Myocyte (in vitro differentiated cells): Measurements from ENCODE around the gene COL6A1. TPM values are rescaled to one million over a fixed set of nuclear protein-coding genes. Genes with fewer than 3 reads are reported as not detected.
"Not testable (repeated sequence)": the region's sequence is repeated elsewhere in the genome, so short reads cannot be mapped to it uniquely, and the experiment has no call there.

Experiments used
- DNase-seq: peaks from one replicate; pipeline ENCODE4 v3.0.0-alpha.2; 2012; ENCODE audit warnings: low read depth
- total RNA-seq: library from RNA; depleted of rRNA; stranded (reverse); fragments of >200 nt; gene quantifications from 2 replicates; pipeline ENCODE4 v1.2.3, GENCODE V29; 2014

COL6A1 gene
- total RNA-seq, 1 donor from 2014 or later, result 678 TPM

DNA sequence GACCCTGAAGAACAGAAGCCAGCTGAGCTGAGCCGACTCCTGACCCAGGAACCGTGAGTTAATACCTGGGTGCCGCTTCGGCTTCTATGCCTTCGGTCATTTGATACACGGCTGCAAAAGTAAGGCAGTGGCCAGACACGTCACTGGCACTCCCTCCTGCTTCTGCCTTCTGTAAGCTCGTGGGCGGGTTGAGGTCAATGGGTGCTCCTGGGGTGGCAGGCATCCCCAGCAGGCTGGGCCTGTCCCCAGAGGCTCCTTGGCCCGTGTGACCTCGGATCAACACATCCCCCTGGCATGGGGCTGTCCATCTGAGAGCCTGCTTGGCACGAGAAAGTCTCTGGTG is 35.7 kb upstream of the COL6A1 start:
- no peak for DNase-seq

DNA sequence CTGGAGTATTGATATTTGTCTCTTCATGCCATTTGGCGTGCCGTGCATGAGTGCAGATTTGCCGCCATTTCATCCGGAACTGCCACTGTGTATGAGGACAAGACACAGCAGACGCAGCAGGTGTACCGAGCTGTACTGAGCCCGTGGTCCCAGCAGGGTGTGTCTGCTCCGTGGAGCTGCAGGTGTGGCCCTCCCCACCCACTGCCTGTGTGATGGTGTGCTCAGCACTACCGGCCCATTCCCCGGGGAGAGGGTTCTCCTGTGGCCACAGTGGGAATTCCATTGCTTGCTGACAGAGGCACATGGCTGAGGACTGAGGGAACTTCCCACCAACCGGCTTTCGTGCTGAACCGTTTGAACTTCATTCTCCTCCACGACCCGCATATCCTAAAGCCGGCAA is 34.3 kb upstream of the COL6A1 start:
- no peak for DNase-seq

DNA sequence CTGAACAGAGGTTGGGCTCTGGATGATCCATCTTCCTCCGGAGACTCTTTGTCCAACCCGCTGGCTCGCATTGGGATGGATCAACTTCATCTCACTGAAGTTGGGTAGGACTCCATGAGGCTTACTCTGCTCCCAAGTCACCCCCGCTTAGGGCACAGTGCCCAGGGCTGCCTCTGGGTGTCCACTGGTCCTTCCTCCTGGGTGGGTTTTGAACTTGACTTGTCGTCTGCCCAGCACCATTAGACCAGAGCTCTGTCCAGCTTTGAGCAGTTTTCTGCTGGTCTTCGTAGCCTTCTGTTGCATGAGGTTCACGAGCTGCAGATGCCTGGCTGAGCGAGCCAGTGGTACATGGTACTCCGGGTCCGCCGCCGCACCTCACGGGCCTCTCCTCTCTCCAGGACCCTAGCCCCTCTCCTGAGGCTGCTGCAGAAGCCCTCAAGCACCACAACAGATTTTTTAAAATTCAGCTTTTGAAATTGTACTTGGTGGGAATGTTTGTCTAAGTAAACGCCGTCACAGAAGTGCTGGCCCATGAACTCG is 33.8 kb upstream of the COL6A1 start:
- DNase-seq, result no peak

DNA sequence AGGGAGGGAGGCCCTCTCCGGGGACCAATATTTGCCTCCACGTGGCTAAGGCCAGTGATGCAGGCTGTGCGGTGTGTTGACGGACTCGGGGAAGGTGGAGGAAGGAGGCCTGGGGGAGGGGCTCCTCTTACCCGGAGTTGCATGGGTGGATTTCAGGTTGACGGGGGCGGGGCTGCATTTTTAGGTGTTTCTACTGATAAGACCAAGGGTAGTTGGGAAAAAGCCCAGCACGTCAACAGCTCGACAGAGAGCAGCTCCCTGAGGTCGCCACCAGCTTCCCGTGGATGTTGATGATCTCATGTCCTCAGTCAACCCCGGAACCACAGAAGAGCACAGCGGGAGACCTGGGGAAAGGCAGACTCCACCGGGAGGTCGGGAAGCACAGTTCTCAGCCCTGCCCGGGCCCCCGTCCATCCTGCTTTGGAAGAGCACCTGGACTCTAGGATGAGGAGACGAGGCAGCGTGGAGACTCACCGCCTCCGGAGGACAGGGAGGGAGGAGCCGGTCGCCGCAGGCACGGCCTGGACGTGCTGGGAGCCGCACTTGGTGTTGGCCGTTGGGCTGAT is 32.9 kb upstream of the COL6A1 start:
- DNase-seq, result no peak

GRCh38 chr21:45949928-45950739 is 31.4 kb upstream of the COL6A1 start:
- DNase-seq, result no peak

DNA sequence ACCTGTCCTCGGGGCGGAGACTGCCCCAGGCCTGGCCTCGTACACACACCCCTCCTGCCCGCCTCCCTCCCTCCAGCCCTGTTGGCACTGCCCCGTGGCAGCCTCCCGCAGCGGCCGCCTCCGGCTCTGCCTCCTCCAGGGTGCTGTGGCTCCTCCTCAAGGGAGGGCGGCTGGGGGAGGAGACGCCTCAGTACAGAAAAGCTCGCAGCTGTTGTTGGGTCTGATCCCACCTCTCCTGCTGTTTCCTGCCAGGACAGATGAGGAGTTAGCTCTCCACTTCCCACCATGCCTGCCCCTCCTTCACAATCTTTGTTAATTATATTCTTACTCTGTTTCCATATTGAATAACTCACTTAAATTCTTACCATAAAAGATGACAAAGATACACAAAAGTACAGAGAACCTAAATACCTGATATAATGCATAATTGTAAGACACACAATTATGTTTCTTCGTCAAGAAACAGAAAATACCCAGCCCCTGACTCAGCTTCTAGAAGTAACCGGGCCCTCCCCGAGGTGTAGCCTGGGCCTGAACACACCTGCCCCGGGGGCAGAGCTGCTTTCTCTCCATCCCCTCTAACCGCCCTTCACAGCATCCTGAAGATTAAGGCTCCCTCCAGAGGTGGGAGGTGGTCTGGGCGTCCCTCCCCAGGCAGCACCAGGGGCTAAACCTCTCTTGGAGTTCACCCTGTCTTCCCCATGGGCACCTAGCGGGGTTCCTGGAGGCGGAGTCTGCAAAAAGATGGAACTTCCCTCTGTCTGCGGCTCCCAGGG is 30.6 kb upstream of the COL6A1 start:
- peak; percentile 95 for DNase-seq

DNA sequence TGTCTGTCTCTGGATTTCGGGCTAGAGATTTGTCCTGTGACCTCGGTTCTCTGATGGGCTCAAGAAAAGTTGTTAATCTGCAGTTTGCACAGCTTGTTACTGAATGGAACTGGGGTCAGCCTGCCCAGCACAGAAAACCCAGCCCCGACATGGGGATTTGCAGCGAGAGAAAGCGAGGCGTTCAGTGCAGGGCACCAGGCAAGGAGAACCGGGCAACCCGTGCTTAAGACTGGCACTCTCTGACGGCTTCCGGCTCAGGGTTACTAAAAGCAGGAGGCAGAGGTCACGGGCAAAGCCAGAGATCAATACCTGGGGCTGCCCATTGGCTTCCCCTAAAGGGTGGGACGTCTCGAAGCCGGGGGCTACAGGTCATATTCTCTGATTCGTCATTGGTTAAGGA is 29.9 kb upstream of the COL6A1 start:
- no peak for DNase-seq

GRCh38 chr21:45952527-45952926 is 29.0 kb upstream of the COL6A1 start:
- DNase-seq, result not testable (repeated sequence)

- no peak for DNase-seq
These were observed 28.6 kb upstream of the COL6A1 start for GRCh38 chr21:45952974-45953373.

DNA sequence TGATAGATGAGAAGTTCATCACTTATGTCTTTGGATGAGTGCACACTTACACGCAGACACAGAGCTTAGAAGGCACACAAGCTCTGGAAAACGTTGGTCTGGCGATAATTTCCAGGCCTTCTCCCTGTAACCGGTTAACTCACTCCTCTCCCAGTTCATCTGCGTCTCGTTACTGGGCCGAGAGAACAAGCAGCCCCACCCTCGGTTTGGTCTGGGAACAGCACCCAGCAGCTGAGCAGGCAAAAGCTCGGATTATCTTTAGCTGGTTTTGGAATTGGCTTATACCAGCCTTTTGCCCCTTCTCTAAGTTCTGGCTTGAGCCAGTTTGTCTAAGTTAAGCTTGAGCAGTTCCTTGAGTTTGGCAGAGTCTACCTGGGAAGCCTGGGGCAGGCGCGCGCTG is 27.3 kb upstream of the COL6A1 start:
- peak; percentile 74 for DNase-seq

DNA sequence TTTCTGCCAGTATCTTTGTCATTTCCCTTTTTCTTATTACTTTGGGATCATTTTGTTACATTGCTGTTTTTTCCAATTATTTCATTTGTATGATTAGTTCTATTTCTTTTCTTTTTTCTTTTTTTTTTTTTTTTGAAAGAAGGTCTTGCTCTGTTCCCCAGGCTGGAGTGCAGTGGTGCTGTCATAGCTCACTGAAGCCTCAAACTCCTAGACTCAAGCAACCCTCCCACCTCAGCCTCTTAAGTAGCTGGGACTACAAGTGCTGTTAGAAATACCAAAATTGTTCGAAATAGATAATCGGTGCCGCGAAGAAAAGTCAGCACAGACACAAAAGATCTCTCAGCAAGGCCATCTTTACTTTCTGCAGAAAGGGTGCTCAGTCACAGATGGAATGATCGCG is 26.6 kb upstream of the COL6A1 start:
- no peak for DNase-seq

GRCh38 chr21:45957551-45957950 is 24.0 kb upstream of the COL6A1 start:
- DNase-seq, result no peak

- peak; percentile 63 for DNase-seq
These were observed 23.5 kb upstream of the COL6A1 start for GRCh38 chr21:45957981-45958600.

DNA sequence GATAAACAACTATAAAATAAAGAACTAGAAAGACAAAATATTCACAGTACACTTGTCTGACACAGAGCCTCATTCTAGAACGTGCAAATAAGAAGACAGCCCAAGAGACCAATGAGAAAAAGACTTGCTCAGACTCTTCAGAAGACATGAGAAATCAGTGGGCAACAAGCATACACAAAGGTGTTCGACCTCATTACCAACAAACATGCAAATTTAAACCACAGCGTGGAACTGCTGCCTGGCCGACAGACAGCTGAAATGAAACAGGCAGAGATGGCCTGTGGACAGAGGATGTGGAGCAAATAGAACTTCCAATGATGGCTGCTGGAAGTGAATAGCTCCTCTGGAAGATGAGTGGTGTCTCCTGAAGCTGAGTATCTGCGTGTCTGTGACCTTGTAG is 22.4 kb upstream of the COL6A1 start:
- no peak for DNase-seq

DNA sequence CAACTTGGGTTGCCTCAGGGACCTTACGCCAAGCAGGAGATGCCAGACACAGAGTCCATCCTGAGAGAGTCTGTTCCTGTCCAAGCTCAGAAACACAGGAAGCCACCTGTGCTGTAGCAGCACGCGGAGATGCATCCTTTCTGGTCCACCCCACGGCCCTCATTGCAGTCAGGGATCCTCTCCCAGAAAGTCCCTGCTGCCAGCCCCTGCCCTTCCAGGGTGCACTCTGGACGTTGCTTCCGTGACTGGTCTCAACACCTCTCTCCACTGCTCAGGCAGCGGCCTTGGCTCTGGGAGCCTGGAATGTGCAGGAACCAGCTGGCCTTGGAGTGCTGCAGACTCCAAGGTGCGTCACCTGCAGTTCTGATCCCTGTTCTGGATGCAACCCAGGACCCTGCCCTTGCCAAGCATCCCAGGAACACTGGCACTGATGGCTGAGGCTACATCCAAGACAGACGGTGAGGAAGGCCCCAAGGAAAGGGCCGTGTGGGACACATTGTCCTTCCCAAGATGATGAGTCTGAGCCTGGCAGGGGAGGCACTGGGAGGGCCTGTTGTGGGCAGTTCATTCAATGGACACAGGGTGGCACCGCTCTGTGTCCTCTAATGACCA is 21.7 kb upstream of the COL6A1 start:
- no peak for DNase-seq

- not testable (repeated sequence) for DNase-seq
These were observed 20.2 kb upstream of the COL6A1 start for GRCh38 chr21:45961408-45961807.

DNA sequence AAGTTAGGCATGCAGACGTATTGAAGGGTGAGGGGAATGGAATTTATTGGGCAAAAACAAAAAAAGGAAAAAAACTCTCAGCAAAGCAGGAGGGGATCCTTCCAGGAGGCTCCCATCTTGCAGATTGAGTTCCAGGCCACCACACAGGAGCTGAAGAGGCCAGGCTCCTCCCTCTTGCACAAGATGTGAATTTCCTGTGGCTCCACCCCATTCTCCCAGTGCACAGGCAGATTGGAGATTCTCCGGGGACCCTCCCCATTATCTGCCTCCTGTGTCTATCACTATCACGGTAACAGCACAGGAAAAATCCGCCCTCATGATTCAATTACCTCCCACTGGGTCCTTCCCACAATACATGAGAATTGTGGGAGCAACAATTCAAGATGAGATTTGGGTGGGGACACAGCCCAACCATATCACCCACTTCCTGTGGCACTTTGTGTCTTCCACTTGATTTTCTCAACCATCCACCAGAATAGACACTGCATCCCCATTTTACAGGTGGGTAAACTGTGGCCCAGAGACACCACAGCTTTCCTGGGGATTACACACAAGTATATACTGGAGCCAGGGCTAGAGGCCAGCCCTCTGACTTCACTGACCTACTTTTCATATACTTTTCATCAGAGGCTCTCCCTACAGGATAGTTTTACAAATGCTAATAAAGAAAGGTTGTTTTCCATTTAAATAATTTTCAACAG is 18.9 kb upstream of the COL6A1 start:
- no peak for DNase-seq

DNA sequence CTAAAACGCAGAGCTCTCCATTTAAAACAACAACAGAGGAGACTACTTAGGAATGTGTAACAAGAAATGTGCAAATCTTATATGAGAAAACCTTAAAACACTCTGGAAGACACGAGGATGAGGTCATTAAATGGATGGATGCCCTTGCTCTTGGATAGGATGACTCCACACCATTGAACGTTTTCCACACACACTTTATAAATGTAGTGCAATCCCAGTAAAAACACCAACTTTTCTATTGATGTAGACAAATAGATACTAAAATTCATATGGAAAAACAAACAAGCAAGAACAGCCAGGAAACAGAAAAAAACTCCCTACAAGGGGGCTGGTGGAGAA is 18.4 kb upstream of the COL6A1 start:
- DNase-seq, result no peak

GRCh38 chr21:45964649-45965048 is 16.9 kb upstream of the COL6A1 start:
- DNase-seq, result no peak

DNA sequence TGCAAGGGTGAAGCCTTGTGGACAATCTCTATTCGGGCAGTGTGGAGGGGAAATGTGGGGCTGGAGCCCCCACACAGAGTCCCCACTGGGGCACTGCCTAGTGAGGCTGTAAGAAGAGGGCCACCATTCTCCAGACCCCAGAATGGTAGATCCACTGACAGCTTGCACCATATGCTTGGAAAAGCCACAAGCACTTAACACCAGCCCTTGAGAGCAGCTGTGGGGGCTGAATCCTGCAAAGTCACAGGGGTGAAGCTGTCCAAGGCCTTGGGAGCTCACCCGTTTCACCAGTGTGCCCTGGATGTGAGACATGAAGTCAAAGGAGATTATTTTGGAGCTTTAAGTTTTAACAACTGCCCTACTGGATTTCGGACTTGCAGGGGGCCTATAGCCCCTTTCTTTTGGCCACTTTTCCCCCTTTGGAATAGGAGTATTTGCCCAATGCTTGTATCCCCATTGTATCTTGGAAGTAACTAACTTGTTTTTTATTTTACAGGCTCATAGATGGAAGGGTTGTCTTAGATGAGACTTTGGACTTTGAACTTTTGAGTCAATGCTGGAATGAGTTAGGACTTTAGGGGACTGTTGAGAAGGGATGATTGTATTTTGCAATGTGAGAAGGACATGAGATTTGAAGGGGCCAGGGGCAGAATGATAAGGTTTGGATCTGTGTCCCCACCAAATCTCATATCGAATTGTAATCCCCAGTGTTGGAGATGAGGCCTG is 16.3 kb upstream of the COL6A1 start:
- peak; percentile 67 for DNase-seq
